GM06990 (cell line): Measurements from ENCODE around the gene ATP1A1.

ENCODE experiments used
- DNase-seq: peaks from one replicate; pipeline ENCODE4 v3.0.0-alpha.2; 2011; ENCODE audit not compliant: insufficient read length; ENCODE audit errors: extremely low read depth
- H3K27me3 ChIP-seq: replicated peaks from 2 replicates; pipeline ENCODE4 v1.6.0; 2011; ENCODE audit warnings: low read length; ENCODE audit not compliant: control insufficient read depth, insufficient read depth
- H3K36me3 ChIP-seq: 2 replicates; pipeline ENCODE4 v1.5.1; 2011; ENCODE audit warnings: low read length; ENCODE audit not compliant: control insufficient read depth, insufficient read depth
- H3K4me3 ChIP-seq: replicated peaks from 2 replicates; pipeline ENCODE4 v1.5.1; 2011; ENCODE audit warnings: low read depth, mild to moderate bottlenecking, control low read depth, low read length
- TF ChIP-seq, protein P1 (sequence below): IDR thresholded peaks from 2 replicates; pipeline ENCODE4 v1.5.1; 2011; ENCODE audit warnings: low read length, control low read depth, mild to moderate bottlenecking, inconsistent platforms; ENCODE audit not compliant: insufficient read depth, poor library complexity, severe bottlenecking

The ATP1A1 gene

GRCh38 chr1:116453906-116454305, 80.9 kb downstream of the ATP1A1 start:
- DNase-seq = no peak
- H3K36me3 ChIP-seq = no peaks in the 10 kb centered on the region
- H3K27me3 ChIP-seq = no peaks in the 10 kb centered on the region
- H3K4me3 ChIP-seq = no peak overlapping the region
- TF ChIP-seq, protein P1, sequence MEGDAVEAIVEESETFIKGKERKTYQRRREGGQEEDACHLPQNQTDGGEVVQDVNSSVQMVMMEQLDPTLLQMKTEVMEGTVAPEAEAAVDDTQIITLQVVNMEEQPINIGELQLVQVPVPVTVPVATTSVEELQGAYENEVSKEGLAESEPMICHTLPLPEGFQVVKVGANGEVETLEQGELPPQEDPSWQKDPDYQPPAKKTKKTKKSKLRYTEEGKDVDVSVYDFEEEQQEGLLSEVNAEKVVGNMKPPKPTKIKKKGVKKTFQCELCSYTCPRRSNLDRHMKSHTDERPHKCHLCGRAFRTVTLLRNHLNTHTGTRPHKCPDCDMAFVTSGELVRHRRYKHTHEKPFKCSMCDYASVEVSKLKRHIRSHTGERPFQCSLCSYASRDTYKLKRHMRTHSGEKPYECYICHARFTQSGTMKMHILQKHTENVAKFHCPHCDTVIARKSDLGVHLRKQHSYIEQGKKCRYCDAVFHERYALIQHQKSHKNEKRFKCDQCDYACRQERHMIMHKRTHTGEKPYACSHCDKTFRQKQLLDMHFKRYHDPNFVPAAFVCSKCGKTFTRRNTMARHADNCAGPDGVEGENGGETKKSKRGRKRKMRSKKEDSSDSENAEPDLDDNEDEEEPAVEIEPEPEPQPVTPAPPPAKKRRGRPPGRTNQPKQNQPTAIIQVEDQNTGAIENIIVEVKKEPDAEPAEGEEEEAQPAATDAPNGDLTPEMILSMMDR = no peak
